WTC11 (cell line): ENCODE measurements around the gene PRKG2. TPM values are rescaled to one million over a fixed set of nuclear protein-coding genes. Genes with fewer than 3 reads are reported as not detected.

ENCODE experiments used
- ATAC-seq: fragments of 200-7000 bp; cut with Tn5 transposase; 2 replicates; pipeline ENCODE4 v1.10.0; 2021; ENCODE audit warnings: mild to moderate bottlenecking, moderate library complexity
- CTCF ChIA-PET: fragments of 300-600 bp; sonication (Branson Sonifier 250); formaldehyde crosslinking; loops from one replicate; lab custom pipeline; 2021; ENCODE audit warnings: antibody characterized with exemption; lab: Charles Lee
- POLR2A ChIA-PET: fragments of 350-600 bp; sonication (Branson Sonifier 250); formaldehyde crosslinking; loops from one replicate; lab custom pipeline; 2021; ENCODE audit warnings: antibody characterized with exemption; lab: Charles Lee
- DNase-seq: peaks from one replicate; pipeline ENCODE4 v3.0.0; 2021; ENCODE audit warnings: low spot score
- H3K27ac Mint-ChIP-seq: 2 replicates; pipeline ENCODE4 v1.8.0; 2021; ENCODE audit warnings: mixed read lengths
- H3K27me3 Mint-ChIP-seq: 2 replicates; pipeline ENCODE4 v1.8.0; 2021; ENCODE audit warnings: low read depth, mild to moderate bottlenecking, moderate library complexity, mixed read lengths
- H3K36me3 Mint-ChIP-seq: 2 replicates; pipeline ENCODE4 v1.8.0; 2021; ENCODE audit warnings: mixed read lengths
- H3K4me1 Mint-ChIP-seq: 2 replicates; pipeline ENCODE4 v1.8.0; 2022; ENCODE audit warnings: mixed read lengths
- H3K4me3 Mint-ChIP-seq: 2 replicates; pipeline ENCODE4 v1.8.0; 2021; ENCODE audit warnings: mild to moderate bottlenecking, moderate library complexity, mixed read lengths
- H3K9me3 Mint-ChIP-seq: 2 replicates; pipeline ENCODE4 v1.8.0; 2021; ENCODE audit warnings: mixed read lengths
- ARID4B ChIP-seq: sonication (generic); formaldehyde crosslinking; IDR thresholded peaks from 2 replicates; pipeline ENCODE4 v1.8.0; 2023; ENCODE audit warnings: missing genetic modification reagents, mild to moderate bottlenecking, borderline replicate concordance
- CTCF ChIP-seq: fragments of 200-600 bp; IDR thresholded peaks from 2 replicates; pipeline ENCODE4 v1.8.0; 2022; ENCODE audit warnings: antibody characterized with exemption
- E2F4 ChIP-seq: sonication (generic); formaldehyde crosslinking; IDR thresholded peaks from 2 replicates; pipeline ENCODE4 v1.8.1; 2022; ENCODE audit warnings: low read depth, mild to moderate bottlenecking, moderate library complexity, missing genetic modification reagents, borderline replicate concordance
- EMX1 ChIP-seq: fragments of 250-450 bp; sonication (Bioruptor Pico); IDR thresholded peaks from 2 replicates; pipeline ENCODE4 v1.8.0; 2021; ENCODE audit warnings: mild to moderate bottlenecking
- FOXP4 ChIP-seq: sonication (generic); formaldehyde crosslinking; IDR thresholded peaks from 2 replicates; pipeline ENCODE4 v1.8.0; 2022; ENCODE audit warnings: mild to moderate bottlenecking, missing genetic modification reagents
- MYBL2 ChIP-seq: sonication (generic); formaldehyde crosslinking; IDR thresholded peaks from 2 replicates; pipeline ENCODE4 v1.8.1; 2023; ENCODE audit warnings: mild to moderate bottlenecking, moderate library complexity, missing genetic modification reagents
- NFATC4 ChIP-seq: fragments of 250-450 bp; sonication (Bioruptor Pico); IDR thresholded peaks from 2 replicates; pipeline ENCODE4 v1.9.0; 2021; ENCODE audit warnings: mild to moderate bottlenecking
- PRDM15 ChIP-seq: sonication (generic); formaldehyde crosslinking; IDR thresholded peaks from 2 replicates; pipeline ENCODE4 v1.8.0; 2022; ENCODE audit warnings: missing genetic modification reagents
- SMAD3 ChIP-seq: sonication (generic); formaldehyde crosslinking; IDR thresholded peaks from 2 replicates; pipeline ENCODE4 v1.8.0; 2022; ENCODE audit warnings: missing genetic modification reagents, mild to moderate bottlenecking, borderline replicate concordance
- SMAD4 ChIP-seq: sonication (generic); formaldehyde crosslinking; IDR thresholded peaks from 2 replicates; pipeline ENCODE4 v1.8.0; 2022; ENCODE audit warnings: mild to moderate bottlenecking, missing genetic modification reagents
- USF1 ChIP-seq: sonication (generic); formaldehyde crosslinking; IDR thresholded peaks from 2 replicates; pipeline ENCODE4 v1.8.0; 2022; ENCODE audit warnings: mild to moderate bottlenecking, missing genetic modification reagents
- ZNF121 ChIP-seq: sonication (generic); formaldehyde crosslinking; IDR thresholded peaks from 2 replicates; pipeline ENCODE4 v1.8.0; 2023; ENCODE audit warnings: missing genetic modification reagents
- ZNF425 ChIP-seq: fragments of 250-450 bp; sonication (Bioruptor Pico); conservative IDR thresholded peaks from 2 replicates; pipeline ENCODE4 v1.9.0; 2021; ENCODE audit warnings: mild to moderate bottlenecking
- total RNA-seq: library from RNA; stranded (reverse); gene quantifications from 3 replicates; pipeline ENCODE4 v1.2.3, GENCODE V29; 2021

Gene PRKG2
- total RNA-seq, 1 experiment from 2014 or later, result 2.7 TPM

- CTCF ChIA-PET, result no interaction called here
- Mint-ChIP-seq H3K9me3 (no peaks in the 10 kb centered on the region), H3K4me3 (no peak overlapping the region), H3K27ac (no peak overlapping the region), H3K4me1 (peaks cover 26% of the 10 kb centered on the region), H3K27me3 (no peaks in the 10 kb centered on the region), H3K36me3 (peaks cover 3% of the 10 kb centered on the region)
- no peak for ATAC-seq
- POLR2A ChIA-PET, result no interaction called here
- DNase-seq, result no peak
- TF ChIP-seq EMX1 (CRISPR knock-in tag), result no peak
- no peak for TF ChIP-seq CTCF
- no peak for TF ChIP-seq ARID4B
- TF ChIP-seq MYBL2 (CRISPR knock-in tag), result no peak
- no peak for TF ChIP-seq SMAD4 (CRISPR knock-in tag)
- TF ChIP-seq PRDM15 (CRISPR knock-in tag), result no peak
- no peak for TF ChIP-seq USF1
- TF ChIP-seq NFATC4, result no peak
- TF ChIP-seq FOXP4 (CRISPR knock-in tag), result no peak
- TF ChIP-seq E2F4 (CRISPR knock-in tag), result no peak
- no peak for TF ChIP-seq SMAD3 (CRISPR knock-in tag)
- no peak for TF ChIP-seq ZNF121
- TF ChIP-seq ZNF425 (CRISPR knock-in tag), result no peak
Observed at GRCh38 chr4:81135501-81135900, 79.5 kb downstream of the PRKG2 start.
